GM19043 (cell line): ENCODE data around the gene HDAC5.

Source experiments
- ATAC-seq: cut with Tn5 transposase; IDR thresholded peaks from one replicate; pipeline ENCODE4 v1.9.1; 2021; ENCODE audit warnings: low read depth; ENCODE audit not compliant: unreplicated experiment

HDAC5 gene

GRCh38 chr17:44091200-44091997, 32.0 kb downstream of the HDAC5 start:
- no peak for ATAC-seq

GRCh38 chr17:44088254-44088653, 35.2 kb downstream of the HDAC5 start:
- ATAC-seq, result no peak

- ATAC-seq, result no peak
Observed at GRCh38 chr17:44087319-44087718, 36.1 kb downstream of the HDAC5 start.

- no peak for ATAC-seq
Observed at GRCh38 chr17:44086364-44087311, 36.8 kb downstream of the HDAC5 start.

- no peak for ATAC-seq
Observed at GRCh38 chr17:44085908-44086307, 37.5 kb downstream of the HDAC5 start.

GRCh38 chr17:44084921-44085320, 38.5 kb downstream of the HDAC5 start:
- no peak for ATAC-seq

GRCh38 chr17:44084131-44084538, 39.3 kb downstream of the HDAC5 start:
- no peak for ATAC-seq

- ATAC-seq, result no peak
Observed at GRCh38 chr17:44083250-44083849, 40.1 kb downstream of the HDAC5 start.

- ATAC-seq, result no peak
Observed at GRCh38 chr17:44082256-44082927, 41.0 kb downstream of the HDAC5 start.

- no peak for ATAC-seq
Observed at GRCh38 chr17:44081681-44082080, 41.8 kb downstream of the HDAC5 start.

GRCh38 chr17:44079877-44080821, 43.3 kb downstream of the HDAC5 start:
- ATAC-seq, result no peak

- ATAC-seq, result no peak
Observed at GRCh38 chr17:44078412-44078811, 45.0 kb downstream of the HDAC5 start.

- no peak for ATAC-seq
Observed at GRCh38 chr17:44077595-44077909, 45.9 kb downstream of the HDAC5 start.

GRCh38 chr17:44076716-44077594, 46.5 kb downstream of the HDAC5 start:
- no peak for ATAC-seq

GRCh38 chr17:44075598-44076293, 47.7 kb downstream of the HDAC5 start:
- ATAC-seq, result no peak

GRCh38 chr17:44074911-44075285, 48.5 kb downstream of the HDAC5 start:
- ATAC-seq, result no peak

GRCh38 chr17:44074231-44074910, 49.1 kb downstream of the HDAC5 start:
- ATAC-seq, result no peak

GRCh38 chr17:44071772-44072171, 51.7 kb downstream of the HDAC5 start:
- ATAC-seq, result no peak
